ENCODE results near the gene TPCN2.

Gene TPCN2

DNA sequence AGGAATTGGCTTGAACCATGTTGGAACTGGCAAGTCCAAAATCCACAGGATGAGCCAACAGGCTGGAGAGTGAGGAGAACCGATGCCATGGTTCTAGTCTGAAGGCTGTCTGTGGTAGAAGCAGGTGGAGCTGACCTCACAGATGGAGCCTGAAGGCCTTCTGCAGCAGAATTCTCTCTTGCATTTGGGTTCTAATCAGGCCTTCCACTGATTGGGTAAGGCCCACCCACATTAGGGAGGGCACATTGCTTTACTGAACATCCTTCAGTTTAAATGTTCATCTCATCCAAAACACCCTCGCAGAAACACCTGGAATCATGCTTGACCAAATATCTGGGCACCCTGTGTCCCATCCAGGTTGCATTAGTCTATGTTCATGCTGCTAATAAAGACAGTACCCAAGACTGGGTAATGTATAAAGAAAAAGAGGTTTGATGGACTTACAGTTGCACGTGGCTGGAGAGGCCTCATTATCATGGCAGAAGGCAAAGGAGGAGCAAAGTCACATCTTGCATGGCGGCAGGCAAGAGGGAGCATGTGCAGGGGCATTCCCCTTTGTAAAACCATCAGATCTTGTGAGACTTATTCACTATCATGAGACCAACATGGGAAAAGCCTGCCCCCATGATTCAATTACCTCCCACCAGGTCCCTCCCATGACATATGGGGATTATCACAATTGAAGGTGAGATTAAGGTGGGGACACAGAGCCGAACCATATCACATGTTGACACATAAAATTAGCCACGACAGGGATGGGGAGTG, 122.9 kb downstream of the TPCN2 start:
- no peak for DNase-seq

DNA sequence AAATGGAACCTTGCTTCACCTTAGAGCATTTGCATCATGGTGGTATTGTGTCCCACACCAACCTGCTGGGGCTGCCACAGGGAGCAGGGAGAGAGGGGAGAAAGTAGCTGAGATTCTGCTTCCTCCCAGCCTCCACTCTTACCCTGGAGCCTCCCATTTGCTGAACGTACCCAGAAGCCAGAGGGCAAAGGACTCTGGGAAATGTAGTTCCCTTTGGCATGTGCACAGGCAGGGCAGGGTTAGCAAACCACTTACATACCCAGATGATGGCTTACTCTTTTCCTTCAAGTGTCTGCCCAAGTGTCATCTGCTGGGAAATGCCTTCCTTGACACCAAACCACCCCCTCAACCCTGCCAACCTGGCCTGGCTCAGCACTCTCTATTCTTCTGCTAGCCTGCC, 123.9 kb downstream of the TPCN2 start:
- peak in 1 of 2 experiments; percentile 21 for DNase-seq

DNA sequence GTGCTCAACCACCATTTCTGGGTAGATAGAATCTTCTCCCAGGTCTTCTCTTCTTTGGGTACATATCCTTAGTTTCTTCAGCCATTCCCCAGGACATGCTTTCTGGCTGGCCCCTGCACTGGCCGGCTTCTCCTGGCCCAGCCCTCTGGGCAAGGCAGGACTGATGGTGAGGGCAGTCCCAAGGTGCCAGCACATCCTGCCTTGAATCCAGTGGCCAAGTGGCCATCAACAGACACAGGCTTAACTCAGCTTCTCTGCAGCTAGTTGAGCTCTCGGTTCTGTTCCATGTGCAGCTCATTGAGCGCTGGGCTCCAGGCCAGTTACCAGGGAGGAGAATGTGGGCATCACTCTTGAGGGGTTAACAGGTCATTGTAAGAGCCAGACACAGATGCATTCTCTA, 124.6 kb downstream of the TPCN2 start:
- DNase-seq, result no peak

DNA sequence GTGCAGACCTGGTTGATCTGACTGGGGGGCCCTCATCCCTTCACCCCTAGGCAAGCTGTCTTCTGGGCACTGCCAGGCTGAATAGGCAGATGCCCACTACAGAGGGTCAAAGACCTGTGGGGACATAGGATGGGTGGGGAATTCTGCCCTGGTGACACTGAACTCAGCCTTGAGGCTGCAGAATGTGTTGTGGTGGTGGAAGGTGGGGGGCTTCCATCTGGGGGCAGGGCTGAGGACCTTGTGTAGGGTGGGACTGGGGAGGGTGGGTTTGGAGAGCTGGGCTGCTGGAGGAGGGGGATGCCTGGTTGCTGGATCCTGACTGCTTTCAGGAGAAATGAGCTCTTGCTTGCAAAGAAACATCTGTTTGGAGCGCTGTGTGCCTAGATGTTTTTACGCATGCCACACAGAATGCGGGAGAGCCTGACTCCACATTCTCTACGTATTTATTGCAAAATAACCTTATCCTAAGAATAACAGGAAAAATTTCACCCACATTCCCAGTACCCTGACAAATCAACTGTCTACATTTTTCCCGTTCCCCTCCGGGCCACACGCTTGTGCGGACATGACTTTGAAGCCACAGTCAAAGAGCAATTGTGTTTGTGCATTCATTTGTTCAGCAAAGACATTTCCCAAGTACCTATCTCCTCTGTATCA, 125.3 kb downstream of the TPCN2 start:
- DNase-seq, result no peak

DNA sequence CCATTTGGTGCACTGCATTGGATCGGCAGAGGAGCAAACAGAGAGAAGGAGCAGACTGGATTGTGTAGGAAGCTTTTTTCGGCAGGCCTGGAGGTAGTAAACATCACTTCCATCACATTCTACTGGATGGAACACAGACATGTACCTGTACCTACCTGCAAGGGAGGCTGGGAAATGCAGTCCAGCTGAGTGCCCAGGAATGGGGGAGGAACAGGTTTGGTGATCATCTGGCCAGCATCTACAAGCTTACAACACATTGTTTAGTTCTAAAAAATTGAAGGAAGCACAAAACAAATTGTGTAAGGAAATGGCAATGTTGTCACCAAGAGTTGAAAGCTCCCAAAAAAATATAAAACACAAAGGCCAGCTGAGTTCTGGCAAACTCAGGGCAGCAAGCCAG, 126.1 kb downstream of the TPCN2 start:
- no peak for DNase-seq

DNA sequence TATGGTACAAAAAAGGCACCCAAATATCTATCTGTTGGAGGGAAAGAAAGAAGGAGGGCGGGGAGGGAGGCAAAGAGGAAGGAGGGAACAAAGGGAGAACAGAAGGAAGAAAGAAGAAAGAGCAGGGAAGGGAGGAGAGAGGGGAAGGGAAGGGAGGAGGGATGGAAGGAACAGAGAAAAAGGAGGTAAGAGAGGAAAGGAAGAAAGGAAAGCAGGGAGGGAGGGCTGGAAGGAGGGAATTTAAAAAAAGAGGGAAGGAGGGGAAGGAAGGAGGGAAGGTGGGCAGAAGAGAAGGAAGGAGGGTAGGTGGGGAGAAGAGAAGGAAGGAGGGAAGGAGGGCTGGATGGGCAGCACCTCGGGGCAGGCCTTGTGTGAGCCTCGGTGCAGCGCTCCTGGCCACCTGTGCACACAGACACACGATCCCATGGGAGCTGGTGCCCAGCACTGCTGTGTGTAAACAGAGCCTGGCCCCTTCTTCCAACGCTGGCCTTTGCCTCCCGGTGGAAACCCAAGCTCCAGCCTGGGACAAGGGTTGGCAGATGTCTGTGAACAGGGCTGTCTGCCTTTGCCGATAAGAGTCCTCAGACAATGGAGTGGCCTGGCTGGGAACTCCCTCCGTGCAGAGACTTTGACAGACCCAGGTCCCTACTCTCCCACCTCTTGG, 130.2 kb downstream of the TPCN2 start:
- DNase-seq, result no peak

DNA sequence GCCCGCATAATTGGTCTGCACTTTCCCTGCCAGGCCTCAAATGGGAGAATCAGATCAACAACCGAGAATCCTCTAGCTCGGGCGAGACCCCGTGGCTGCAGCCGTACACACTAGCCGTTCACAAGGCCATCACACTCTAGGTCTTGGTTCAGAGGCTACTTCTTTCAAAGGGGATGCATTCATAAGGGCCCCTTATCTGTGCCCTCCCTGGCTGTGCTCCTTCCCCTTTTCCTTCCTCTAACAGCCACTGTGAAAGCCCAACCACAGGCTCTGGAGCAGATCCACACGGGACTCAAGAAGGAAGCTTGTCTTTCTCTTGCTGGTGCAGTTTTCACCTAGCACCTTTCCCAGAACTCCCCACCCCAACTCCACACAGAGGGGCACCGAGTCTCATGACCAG, 131.5 kb downstream of the TPCN2 start:
- DNase-seq, result no peak

DNA sequence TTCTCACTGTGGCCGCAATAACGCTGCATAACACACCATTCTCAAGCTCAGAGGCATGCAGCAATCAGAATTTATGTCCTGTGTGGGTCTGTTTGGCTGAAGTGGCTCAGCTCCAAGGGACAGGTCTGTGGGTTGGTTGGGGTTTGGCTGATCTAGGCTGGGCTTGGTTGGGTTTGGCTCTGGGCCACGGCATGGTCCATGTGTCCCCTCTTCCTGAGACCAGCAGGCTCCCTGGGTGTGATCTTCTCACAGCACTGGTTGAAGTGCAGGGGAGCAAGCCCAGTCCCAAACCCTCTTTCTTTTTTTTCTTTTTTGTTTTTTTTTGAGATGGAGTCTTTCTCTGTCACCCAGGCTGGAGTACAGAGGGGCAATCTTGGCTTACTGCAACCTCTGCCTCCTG, 132.0 kb downstream of the TPCN2 start:
- DNase-seq, result no peak

DNA sequence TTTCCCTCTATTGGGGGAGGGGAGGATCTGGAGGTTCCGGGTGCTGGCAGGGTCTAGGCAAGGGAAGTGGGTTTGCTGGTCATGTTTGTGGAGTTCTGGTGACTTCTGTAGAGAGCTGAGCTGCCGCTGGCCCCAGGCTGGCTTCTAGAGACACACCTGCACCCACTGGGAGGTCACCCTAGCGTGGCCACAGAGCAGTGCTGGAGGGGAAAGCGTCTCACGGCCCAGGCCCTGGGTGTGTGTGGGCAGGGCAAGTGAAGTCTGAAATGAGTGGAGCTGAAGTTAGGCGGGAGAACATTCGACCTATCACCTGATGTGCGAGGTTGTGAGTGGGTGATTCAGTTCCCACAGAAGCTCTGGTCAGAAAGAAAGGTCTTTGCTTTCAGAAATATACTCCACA, 134.9 kb downstream of the TPCN2 start:
- DNase-seq, result no peak

Data from SW 1271 (cell line).